NCI-H526 treated with DMSO at 0.1 percent for 48 hours (cell line): Measurements from ENCODE around the gene RPL34.
"Not testable (repeated sequence)": the region's sequence is repeated elsewhere in the genome, so short reads cannot be mapped to it uniquely, and the experiment has no call there.

ENCODE experiments used
- DNase-seq: peaks from one replicate; lab custom pipeline; 2025; lab: John Stamatoyannopoulos, UW

Gene RPL34

GRCh38 chr4:108620101-108620932 is at the start of gene RPL34:
Gene RPL34, plus strand, starts transcription at chr4:108620576. Its CDS starts 1,384 bp downstream, at chr4:108621960.
- DNase-seq = peak; percentile 93

GRCh38 chr4:108570993-108571569 is 49.3 kb upstream of the RPL34 start:
- DNase-seq = no peak

GRCh38 chr4:108574402-108574801 is 46.0 kb upstream of the RPL34 start:
- DNase-seq = no peak

- DNase-seq = no peak
Measured at GRCh38 chr4:108581083-108581482, 39.3 kb upstream of the RPL34 start.

GRCh38 chr4:108586778-108587177 is 33.6 kb upstream of the RPL34 start:
- no peak for DNase-seq

- no peak for DNase-seq
Measured at GRCh38 chr4:108588878-108589277, 31.5 kb upstream of the RPL34 start.

- no peak for DNase-seq
Measured at GRCh38 chr4:108589961-108590360, 30.4 kb upstream of the RPL34 start.

GRCh38 chr4:108590776-108591175 is 29.6 kb upstream of the RPL34 start:
- no peak for DNase-seq

GRCh38 chr4:108592674-108592986 is 27.7 kb upstream of the RPL34 start:
- DNase-seq = no peak

GRCh38 chr4:108594296-108594695 is 26.1 kb upstream of the RPL34 start:
- DNase-seq = not testable (repeated sequence)

- DNase-seq = no peak
Measured at GRCh38 chr4:108596344-108596743, 24.0 kb upstream of the RPL34 start.

- DNase-seq = no peak
Measured at GRCh38 chr4:108601106-108601505, 19.3 kb upstream of the RPL34 start.

GRCh38 chr4:108601532-108601931 is 18.8 kb upstream of the RPL34 start:
- no peak for DNase-seq

- no peak for DNase-seq
Measured at GRCh38 chr4:108602163-108602562, 18.2 kb upstream of the RPL34 start.

- no peak for DNase-seq
Measured at GRCh38 chr4:108607079-108607815, 13.1 kb upstream of the RPL34 start.

GRCh38 chr4:108611365-108611764 is 9.0 kb upstream of the RPL34 start:
- no peak for DNase-seq

- no peak for DNase-seq
Measured at GRCh38 chr4:108612365-108612764, 8.0 kb upstream of the RPL34 start.

- DNase-seq = no peak
Measured at GRCh38 chr4:108619372-108620100, 840 bp upstream of the RPL34 start.

- DNase-seq = no peak
Measured at GRCh38 chr4:108620933-108621905, 843 bp downstream of the RPL34 start.

GRCh38 chr4:108622022-108622421 is 1.6 kb downstream of the RPL34 start:
- DNase-seq = no peak

GRCh38 chr4:108622828-108623227 is 2.5 kb downstream of the RPL34 start:
- no peak for DNase-seq
